SK-N-SH (cell line): ENCODE data around the gene TSEN2. TPM values are rescaled to one million over a fixed set of nuclear protein-coding genes. Genes with fewer than 3 reads are reported as not detected.
"Not testable (repeated sequence)": the region's sequence is repeated elsewhere in the genome, so short reads cannot be mapped to it uniquely, and the experiment has no call there.

Experiments
- CTCF ChIA-PET: fragments of 300-600, 350-600 bp; formaldehyde crosslinking; extraction: SDS; loops from one replicate; lab custom pipeline; 2021; lab: Yijun Ruan, JAX
- POLR2A ChIA-PET: fragments of 350-600 bp; sonication (Branson Sonifier 250); formaldehyde crosslinking; extraction: SDS; loops from one replicate; lab custom pipeline; 2020; ENCODE audit warnings: antibody characterized with exemption, inconsistent platforms; lab: Yijun Ruan, JAX
- DNase-seq: peaks from one replicate; pipeline ENCODE4 v3.0.0; 2012
- H2AFZ ChIP-seq: fragments of 200-600 bp; sonication (generic); 2 replicates; pipeline ENCODE4 v1.8.1; 2016; ENCODE audit warnings: antibody characterized with exemption, mild to moderate bottlenecking, low read depth
- H3F3A ChIP-seq: fragments of 200-600 bp; sonication (generic); replicated peaks from 2 replicates; pipeline ENCODE3; 2016; ENCODE audit warnings: antibody characterized with exemption, mild to moderate bottlenecking; ENCODE audit not compliant: insufficient read depth
- H3K27ac ChIP-seq, 2 experiments: fragments of 200-500 bp in 1 of 2; fragments of 200-600 bp in 1 of 2; sonication (Bioruptor generic) in 1 of 2; sonication (generic), shearing (Covaris generic) in 1 of 2; 2 replicates each; pipeline versions ENCODE4 v1.5.1 to v1.6.1; 2014 to 2016; ENCODE audit warnings: low read depth in 2 of 2, inconsistent platforms in 1 of 2, low read length in 1 of 2, mild to moderate bottlenecking in 1 of 2, mixed read lengths in 1 of 2
- H3K27me3 ChIP-seq: fragments of 200-600 bp; sonication (generic), shearing (Covaris generic); 2 replicates; pipeline ENCODE4 v1.6.1; 2016; ENCODE audit warnings: mixed run types; ENCODE audit not compliant: insufficient read depth
- H3K36me3 ChIP-seq, 2 experiments: fragments of 200-500 bp in 1 of 2; fragments of 200-600 bp in 1 of 2; sonication (Bioruptor generic) in 1 of 2; sonication (generic) in 1 of 2; replicated peaks in 1 of 2; 2 replicates each; pipeline versions ENCODE3 to v1.5.1; 2014 to 2016; ENCODE audit warnings: low read length in 1 of 2, mild to moderate bottlenecking in 1 of 2; ENCODE audit not compliant: insufficient read depth in 2 of 2, control insufficient read depth in 1 of 2
- H3K4me1 ChIP-seq, 2 experiments: fragments of 200-500 bp in 1 of 2; fragments of 200-600 bp in 1 of 2; sonication (Bioruptor generic) in 1 of 2; sonication (generic), shearing (Covaris generic) in 1 of 2; 2 replicates each; pipeline versions ENCODE4 v1.5.1 to v1.6.1; 2014 to 2016; ENCODE audit warnings: low read depth in 1 of 2, low read length in 1 of 2, mixed run types in 1 of 2; ENCODE audit not compliant: insufficient read depth in 2 of 2, control insufficient read depth in 1 of 2
- H3K4me2 ChIP-seq: fragments of 200-600 bp; sonication (generic), shearing (Covaris generic); 2 replicates; pipeline ENCODE4 v1.6.1; 2017; ENCODE audit warnings: mixed run types
- H3K4me3 ChIP-seq, 2 experiments: fragments of 200-500 bp in 1 of 2; fragments of 200-600 bp in 1 of 2; sonication (Bioruptor generic) in 1 of 2; sonication (generic), shearing (Covaris generic) in 1 of 2; 2 replicates each; pipeline versions ENCODE4 v1.5.1 to v1.8.1; 2014 to 2016; ENCODE audit warnings: low read depth in 2 of 2, inconsistent platforms in 1 of 2, low read length in 1 of 2, mild to moderate bottlenecking in 1 of 2, mixed read lengths in 1 of 2, moderate library complexity in 1 of 2
- H3K79me2 ChIP-seq: fragments of 200-600 bp; sonication (generic); 2 replicates; pipeline ENCODE4 v1.8.1; 2017; ENCODE audit warnings: mild to moderate bottlenecking; ENCODE audit not compliant: insufficient read depth
- H3K9ac ChIP-seq: fragments of 200-600 bp; sonication (generic); 2 replicates; pipeline ENCODE4 v1.6.1; 2017; ENCODE audit warnings: mixed run types
- H3K9me2 ChIP-seq: fragments of 200-600 bp; sonication (generic); 2 replicates; pipeline ENCODE4 v1.6.1; 2017; ENCODE audit warnings: mixed run types
- H3K9me3 ChIP-seq: fragments of 200-600 bp; sonication (generic); 2 replicates; pipeline ENCODE4 v1.6.1; 2017; ENCODE audit warnings: mixed run types, mild to moderate bottlenecking, moderate library complexity
- H4K20me1 ChIP-seq: fragments of 200-600 bp; sonication (generic); 2 replicates; pipeline ENCODE4 v1.6.1; 2017; ENCODE audit warnings: mild to moderate bottlenecking, mixed run types; ENCODE audit not compliant: insufficient read depth
- EP300 ChIP-seq, 2 experiments: IDR thresholded peaks; 2 replicates each; pipeline versions ENCODE4 v1.4.0 to v1.6.1; 2012; ENCODE audit warnings: borderline replicate concordance in 1 of 2, low read depth in 1 of 2, low read length in 1 of 2
- RAD21 ChIP-seq: IDR thresholded peaks from 2 replicates; pipeline ENCODE4 v1.6.1; 2012; ENCODE audit warnings: mild to moderate bottlenecking, low read length
- REST ChIP-seq: IDR thresholded peaks from 2 replicates; pipeline ENCODE4 v1.6.1; 2012; ENCODE audit warnings: mild to moderate bottlenecking, low read depth, low read length, moderate library complexity
- RXRA ChIP-seq: IDR thresholded peaks from 2 replicates; pipeline ENCODE4 v1.4.0; 2012; ENCODE audit warnings: low read depth, mild to moderate bottlenecking, borderline replicate concordance
- WGBS: methylation state at CpG from one replicate; pipeline ENCODE4 v1.1.6; 2017; ENCODE audit warnings: low lambda C conversion rate; 5-methylcytosine and 5-hydroxymethylcytosine counted together
- polyA plus RNA-seq, 3 experiments: library from polyadenylated mRNA; depleted of rRNA; stranded (reverse); fragments of >200 nt; gene quantifications; 2 replicates each; pipeline ENCODE4 v1.2.3, GENCODE V29; 2012
- TF ChIP-seq, protein P1 (sequence below): IDR thresholded peaks from 2 replicates; pipeline ENCODE4 v1.4.0; 2012; ENCODE audit warnings: low read depth, borderline replicate concordance
- TF ChIP-seq, protein P2 (sequence below): fragments of 200-600 bp; sonication (generic); IDR thresholded peaks from 2 replicates; pipeline ENCODE4 v1.6.1; 2017; ENCODE audit warnings: antibody characterized with exemption, mild to moderate bottlenecking, moderate library complexity

Gene TSEN2
- polyA plus RNA-seq, 1 of the 3 experiments (the other 2 are of a cell fraction) = 13.0 TPM

DNA sequence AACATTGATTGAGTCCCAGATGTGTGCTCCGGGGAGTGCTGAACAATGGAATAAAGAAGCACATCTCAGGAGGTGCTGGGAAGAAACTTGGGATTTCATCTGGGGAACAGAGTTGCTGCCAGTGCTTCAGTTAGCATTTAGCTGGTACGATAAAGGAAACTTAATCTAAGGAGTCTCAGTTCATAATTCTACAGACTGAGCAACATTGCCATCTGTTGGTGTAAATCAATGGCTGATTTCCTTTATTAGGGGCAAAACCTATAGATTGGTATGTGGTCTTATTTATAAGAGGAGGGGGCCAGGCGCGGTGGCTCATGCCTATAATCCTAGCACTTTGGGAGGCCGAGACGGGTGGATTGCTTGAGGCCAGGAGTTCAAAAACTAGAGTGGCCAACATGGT lies 52.1 kb downstream of the TSEN2 start (continued):
- no peak for TF ChIP-seq EP300 (IDR thresholded peaks at IDR 0.05; ENCODE audit: borderline replicate concordance in 1 of 2, low read depth in 1 of 2, low read length in 1 of 2)

DNA sequence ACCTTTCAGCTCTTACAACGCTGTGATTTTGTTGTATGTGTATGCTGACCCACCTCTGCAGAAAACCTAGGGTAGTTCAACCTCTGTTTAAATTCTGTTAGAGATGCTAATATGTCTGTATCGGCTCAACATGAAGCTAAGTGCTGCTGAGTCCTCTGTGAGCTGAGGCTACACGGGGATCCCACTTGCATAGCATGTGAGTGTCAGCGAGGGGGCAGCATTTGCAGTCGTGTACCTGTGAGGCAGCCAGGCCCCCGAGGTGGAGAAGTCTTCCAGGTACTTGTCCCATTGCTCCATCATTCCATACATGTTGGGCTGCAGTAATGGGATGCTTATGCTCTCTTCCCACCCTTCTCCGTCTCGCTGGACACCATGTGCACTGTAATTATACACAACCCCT lies 57.3 kb downstream of the TSEN2 start:
- H3K27me3 ChIP-seq = no peaks in the 10 kb centered on the region
- H3K4me3 ChIP-seq = no peak overlapping the region
- no peaks in the 10 kb centered on the region for H4K20me1 ChIP-seq
- H3K4me1 ChIP-seq = peaks cover 0 to 2% of the 10 kb centered on the region in 2 experiments; a peak in 1 of 4 replicates
- no peak overlapping the region for H3K4me2 ChIP-seq
- no peaks in the 10 kb centered on the region for H3K9me2 ChIP-seq
- no peak overlapping the region for H3K9ac ChIP-seq
- no peak overlapping the region for H2AFZ ChIP-seq
- H3K27ac ChIP-seq = no peak overlapping the region
- POLR2A ChIA-PET = no interaction called here
- H3F3A ChIP-seq = no peaks in the 10 kb centered on the region
- DNase-seq = peak; percentile 18
- 0 out of 2 replicates have a peak, but pooled peaks have one; percentile 5 for TF ChIP-seq RAD21
- TF ChIP-seq, protein P1, sequence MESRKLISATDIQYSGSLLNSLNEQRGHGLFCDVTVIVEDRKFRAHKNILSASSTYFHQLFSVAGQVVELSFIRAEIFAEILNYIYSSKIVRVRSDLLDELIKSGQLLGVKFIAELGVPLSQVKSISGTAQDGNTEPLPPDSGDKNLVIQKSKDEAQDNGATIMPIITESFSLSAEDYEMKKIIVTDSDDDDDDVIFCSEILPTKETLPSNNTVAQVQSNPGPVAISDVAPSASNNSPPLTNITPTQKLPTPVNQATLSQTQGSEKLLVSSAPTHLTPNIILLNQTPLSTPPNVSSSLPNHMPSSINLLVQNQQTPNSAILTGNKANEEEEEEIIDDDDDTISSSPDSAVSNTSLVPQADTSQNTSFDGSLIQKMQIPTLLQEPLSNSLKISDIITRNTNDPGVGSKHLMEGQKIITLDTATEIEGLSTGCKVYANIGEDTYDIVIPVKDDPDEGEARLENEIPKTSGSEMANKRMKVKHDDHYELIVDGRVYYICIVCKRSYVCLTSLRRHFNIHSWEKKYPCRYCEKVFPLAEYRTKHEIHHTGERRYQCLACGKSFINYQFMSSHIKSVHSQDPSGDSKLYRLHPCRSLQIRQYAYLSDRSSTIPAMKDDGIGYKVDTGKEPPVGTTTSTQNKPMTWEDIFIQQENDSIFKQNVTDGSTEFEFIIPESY = no peak
- TF ChIP-seq RXRA = no peak
- TF ChIP-seq, protein P2, sequence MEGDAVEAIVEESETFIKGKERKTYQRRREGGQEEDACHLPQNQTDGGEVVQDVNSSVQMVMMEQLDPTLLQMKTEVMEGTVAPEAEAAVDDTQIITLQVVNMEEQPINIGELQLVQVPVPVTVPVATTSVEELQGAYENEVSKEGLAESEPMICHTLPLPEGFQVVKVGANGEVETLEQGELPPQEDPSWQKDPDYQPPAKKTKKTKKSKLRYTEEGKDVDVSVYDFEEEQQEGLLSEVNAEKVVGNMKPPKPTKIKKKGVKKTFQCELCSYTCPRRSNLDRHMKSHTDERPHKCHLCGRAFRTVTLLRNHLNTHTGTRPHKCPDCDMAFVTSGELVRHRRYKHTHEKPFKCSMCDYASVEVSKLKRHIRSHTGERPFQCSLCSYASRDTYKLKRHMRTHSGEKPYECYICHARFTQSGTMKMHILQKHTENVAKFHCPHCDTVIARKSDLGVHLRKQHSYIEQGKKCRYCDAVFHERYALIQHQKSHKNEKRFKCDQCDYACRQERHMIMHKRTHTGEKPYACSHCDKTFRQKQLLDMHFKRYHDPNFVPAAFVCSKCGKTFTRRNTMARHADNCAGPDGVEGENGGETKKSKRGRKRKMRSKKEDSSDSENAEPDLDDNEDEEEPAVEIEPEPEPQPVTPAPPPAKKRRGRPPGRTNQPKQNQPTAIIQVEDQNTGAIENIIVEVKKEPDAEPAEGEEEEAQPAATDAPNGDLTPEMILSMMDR = 0 out of 2 replicates have a peak, but pooled peaks have one; percentile 23
- TF ChIP-seq REST = no peak
- 64% methylated on average over 8 of the region's 8 CpGs for WGBS
- CTCF ChIA-PET = interaction anchor here (1.0 to 1.2 kb wide), 2 partner anchors 18 to 40 kb away, joined by 3 read pairs; no protein-coding TSS in a partner anchor
- H3K79me2 ChIP-seq = no peaks in the 10 kb centered on the region
- H3K9me3 ChIP-seq = no peaks in the 10 kb centered on the region
- H3K36me3 ChIP-seq = peaks cover 0 to 3% of the 10 kb centered on the region in 2 experiments

DNA sequence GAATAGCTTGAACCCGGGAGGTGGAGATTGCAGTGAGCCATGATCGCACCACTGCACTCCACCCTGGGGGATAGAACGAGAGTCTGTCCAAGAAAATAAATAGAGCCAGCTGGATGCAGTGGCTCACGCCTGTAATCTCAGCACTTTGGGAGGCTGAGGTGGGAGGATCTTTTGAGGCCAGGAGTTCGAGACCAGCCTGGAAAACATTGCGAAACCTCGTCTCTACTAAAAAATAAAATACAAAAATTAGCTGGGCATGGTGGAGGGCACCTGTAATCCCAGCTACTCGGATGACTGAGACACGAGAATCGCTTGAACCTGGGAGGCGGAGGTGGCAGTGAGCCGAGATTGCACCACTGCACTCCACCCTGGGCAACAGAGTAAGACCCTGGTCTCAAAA lies 59.2 kb downstream of the TSEN2 start:
- DNase-seq, H3K4me2 ChIP-seq, H3K27me3 ChIP-seq, H3K9me2 ChIP-seq, H2AFZ ChIP-seq, H3K4me1 ChIP-seq, H3F3A ChIP-seq, H3K9me3 ChIP-seq, H3K4me3 ChIP-seq, H3K79me2 ChIP-seq, H4K20me1 ChIP-seq, H3K36me3 ChIP-seq, POLR2A ChIA-PET, H3K27ac ChIP-seq, H3K9ac ChIP-seq, CTCF ChIA-PET: not testable (repeated sequence)
- WGBS = 94% methylated on average over 12 of the region's 12 CpGs
